Cardiac muscle cell (in vitro differentiated cells and primary cell): ENCODE measurements around the gene IFIT2. TPM values are rescaled to one million over a fixed set of nuclear protein-coding genes. Genes with fewer than 3 reads are reported as not detected.

Experiments used
- DNase-seq, 2 donors: peaks; one replicate each; pipeline versions ENCODE4 v3.0.0 to v3.0.0-alpha.2; 2010 to 2017; ENCODE audit warnings: low read depth in 1 of 2, low spot score in 1 of 2
- H3K27ac ChIP-seq: fragments of 200-600 bp; sonication (generic); 2 replicates; pipeline ENCODE4 v1.5.1; 2016
- H3K27me3 ChIP-seq: fragments of 200-600 bp; sonication (generic); 2 replicates; pipeline ENCODE4 v1.6.0; 2016; ENCODE audit warnings: control low read depth
- H3K36me3 ChIP-seq: fragments of 200-600 bp; sonication (generic); 2 replicates; pipeline ENCODE4 v1.5.1; 2016; ENCODE audit warnings: control low read depth
- H3K4me1 ChIP-seq: fragments of 200-600 bp; sonication (generic); 2 replicates; pipeline ENCODE4 v1.8.1; 2017; ENCODE audit warnings: low read depth, mild to moderate bottlenecking, mixed run types
- H3K4me3 ChIP-seq: fragments of 200-600 bp; sonication (generic); 2 replicates; pipeline ENCODE4 v1.5.1; 2016; ENCODE audit warnings: mild to moderate bottlenecking
- H3K9me3 ChIP-seq: fragments of 200-600 bp; sonication (generic); 2 replicates; pipeline ENCODE4 v1.5.1; 2017; ENCODE audit warnings: low read depth, mild to moderate bottlenecking, control low read depth
- polyA plus RNA-seq: library from polyadenylated mRNA; unstranded; fragments of >200 nt; fragmentation: Nextera tagmentation; extraction: Ambion mirVana; gene quantifications from 2 replicates; pipeline ENCODE4 v1.2.1, GENCODE V29; 2016
- total RNA-seq: library from RNA; depleted of rRNA; stranded (reverse); fragments of >200 nt; gene quantifications from 2 replicates; pipeline ENCODE4 v1.2.3, GENCODE V29; 2016
- TF ChIP-seq, protein P1 (sequence below): IDR thresholded peaks from 2 replicates; pipeline ENCODE4 v1.5.1; 2012; ENCODE audit warnings: low read depth, mild to moderate bottlenecking, low read length

The IFIT2 gene
- total and polyA plus RNA-seq, 2 experiments from 2014 or later, result 0.07 TPM; not detected in 1

DNA sequence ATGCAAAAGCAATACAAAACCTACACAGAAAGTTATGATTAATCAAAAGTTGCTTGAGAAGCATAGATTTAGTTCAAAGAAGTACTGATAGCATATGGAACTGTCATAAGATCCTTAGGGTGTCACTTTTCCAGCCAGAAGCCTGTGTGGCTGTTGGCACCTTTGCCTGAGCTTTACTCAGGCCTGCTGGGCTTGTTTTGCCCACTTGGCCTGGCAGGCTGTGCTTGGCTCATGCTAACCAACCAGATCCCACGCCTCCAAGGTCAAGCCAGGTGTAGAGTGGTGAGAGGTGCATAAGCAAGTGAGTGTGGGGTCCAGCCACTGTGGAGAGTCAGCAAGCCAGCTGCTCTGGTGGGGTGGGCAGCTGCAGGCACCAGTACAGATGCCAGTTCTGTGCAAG lies 38.3 kb upstream of the IFIT2 start:
- no peaks in the 10 kb centered on the region for H3K27me3 ChIP-seq
- no peak overlapping the region for H3K27ac ChIP-seq
- TF ChIP-seq, protein P1, sequence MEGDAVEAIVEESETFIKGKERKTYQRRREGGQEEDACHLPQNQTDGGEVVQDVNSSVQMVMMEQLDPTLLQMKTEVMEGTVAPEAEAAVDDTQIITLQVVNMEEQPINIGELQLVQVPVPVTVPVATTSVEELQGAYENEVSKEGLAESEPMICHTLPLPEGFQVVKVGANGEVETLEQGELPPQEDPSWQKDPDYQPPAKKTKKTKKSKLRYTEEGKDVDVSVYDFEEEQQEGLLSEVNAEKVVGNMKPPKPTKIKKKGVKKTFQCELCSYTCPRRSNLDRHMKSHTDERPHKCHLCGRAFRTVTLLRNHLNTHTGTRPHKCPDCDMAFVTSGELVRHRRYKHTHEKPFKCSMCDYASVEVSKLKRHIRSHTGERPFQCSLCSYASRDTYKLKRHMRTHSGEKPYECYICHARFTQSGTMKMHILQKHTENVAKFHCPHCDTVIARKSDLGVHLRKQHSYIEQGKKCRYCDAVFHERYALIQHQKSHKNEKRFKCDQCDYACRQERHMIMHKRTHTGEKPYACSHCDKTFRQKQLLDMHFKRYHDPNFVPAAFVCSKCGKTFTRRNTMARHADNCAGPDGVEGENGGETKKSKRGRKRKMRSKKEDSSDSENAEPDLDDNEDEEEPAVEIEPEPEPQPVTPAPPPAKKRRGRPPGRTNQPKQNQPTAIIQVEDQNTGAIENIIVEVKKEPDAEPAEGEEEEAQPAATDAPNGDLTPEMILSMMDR, result no peak
- no peak overlapping the region for H3K4me3 ChIP-seq
- no peaks in the 10 kb centered on the region for H3K36me3 ChIP-seq
- H3K4me1 ChIP-seq, result peaks cover 6% of the 10 kb centered on the region
- H3K9me3 ChIP-seq, result no peaks in the 10 kb centered on the region
- no peak for DNase-seq

DNA sequence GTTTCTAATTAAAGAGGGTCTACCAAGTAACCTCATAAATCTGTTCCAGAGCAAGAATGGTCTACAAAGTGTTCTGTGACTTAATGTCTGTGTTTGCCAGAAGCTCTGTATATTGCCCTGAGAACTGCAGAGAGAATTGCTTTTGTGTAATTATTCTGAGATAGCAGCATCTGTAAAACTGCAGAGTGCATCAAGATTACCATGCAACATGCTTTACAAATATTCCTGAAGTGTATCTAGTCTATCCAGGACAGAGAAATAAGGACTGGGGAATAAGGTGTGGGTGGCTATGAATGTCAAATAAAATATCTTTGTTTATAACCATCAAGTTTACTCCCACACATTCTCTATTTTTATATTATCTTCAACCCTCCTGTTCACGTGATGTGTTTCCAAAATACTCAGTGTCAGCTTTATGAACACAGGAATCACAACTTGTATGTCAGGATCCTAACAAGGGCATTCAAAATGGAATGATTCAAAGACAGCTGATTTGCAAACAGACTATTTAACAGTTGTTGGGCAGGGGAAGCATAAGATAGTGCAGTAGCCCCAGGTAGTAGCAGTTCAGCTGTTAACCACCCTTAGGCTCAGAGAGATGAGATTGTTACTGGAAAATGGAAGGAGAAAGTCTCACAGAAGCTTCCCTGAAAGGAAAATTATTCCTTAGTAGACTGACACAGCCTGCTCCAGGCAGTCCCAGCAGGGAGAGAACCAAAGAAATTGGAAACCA lies 35.0 kb upstream of the IFIT2 start:
- no peak for DNase-seq
- no peaks in the 10 kb centered on the region for H3K27me3 ChIP-seq
- no peak overlapping the region for H3K27ac ChIP-seq
- no peak overlapping the region for H3K4me3 ChIP-seq
- no peaks in the 10 kb centered on the region for H3K9me3 ChIP-seq
- no peaks in the 10 kb centered on the region for H3K4me1 ChIP-seq
- TF ChIP-seq, protein P1, result no peak
- H3K36me3 ChIP-seq, result no peaks in the 10 kb centered on the region

DNA sequence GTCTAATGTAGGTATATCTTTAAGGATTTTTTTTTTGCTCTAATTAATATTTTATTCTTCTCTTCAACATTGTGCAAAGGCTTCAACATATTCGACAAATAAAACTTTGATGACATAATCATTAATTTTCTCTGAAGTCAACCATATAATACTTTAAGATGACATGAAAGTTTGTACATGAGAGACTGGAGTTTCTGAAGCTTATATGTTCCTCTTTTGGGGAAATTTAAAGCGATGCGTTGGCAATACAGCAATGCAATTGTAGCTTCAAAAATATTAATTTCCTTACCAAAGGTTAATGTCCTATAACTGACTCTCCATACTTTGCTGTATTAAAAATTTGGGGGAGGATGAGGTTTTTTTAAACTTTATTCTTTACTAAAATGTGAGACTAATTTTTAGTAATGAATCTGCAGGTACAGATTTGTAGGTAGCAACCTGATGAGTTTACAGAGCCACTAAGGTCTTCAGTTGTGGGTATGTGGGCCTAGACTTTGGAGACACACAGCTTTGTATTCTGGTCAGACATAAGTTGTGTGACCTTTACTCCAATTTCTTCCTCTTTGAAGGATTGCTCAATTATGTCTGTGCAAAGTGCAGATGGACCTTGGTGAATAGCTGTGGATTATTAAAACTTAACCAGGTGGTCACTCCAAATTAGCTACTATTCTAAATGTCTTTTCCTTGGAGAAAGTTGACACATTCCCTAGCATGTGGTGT lies 32.3 kb upstream of the IFIT2 start:
- peak in 1 of 2 donors; percentile 34 for DNase-seq
- TF ChIP-seq, protein P1, result no peak
- no peaks in the 10 kb centered on the region for H3K4me1 ChIP-seq
- no peak overlapping the region for H3K4me3 ChIP-seq
- H3K36me3 ChIP-seq, result no peaks in the 10 kb centered on the region
- no peak overlapping the region for H3K27ac ChIP-seq
- H3K9me3 ChIP-seq, result no peaks in the 10 kb centered on the region
- no peaks in the 10 kb centered on the region for H3K27me3 ChIP-seq

DNA sequence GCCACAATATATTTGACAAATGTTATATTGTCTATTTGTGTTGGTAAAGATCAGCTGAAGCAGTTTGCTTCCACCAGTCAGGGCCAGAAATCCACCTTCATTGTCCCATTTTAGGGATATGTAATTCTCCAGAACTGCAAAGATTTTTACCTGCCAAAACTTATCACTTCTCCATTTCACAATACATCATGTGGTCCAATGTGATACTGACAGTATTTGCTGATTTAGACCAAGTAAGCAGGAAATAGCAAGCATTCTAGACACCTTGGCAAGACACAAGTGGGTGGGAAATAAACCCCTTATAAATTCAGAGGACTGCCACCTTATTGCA lies 31.7 kb upstream of the IFIT2 start:
- Histone ChIP-seq H3K27ac (no peak overlapping the region), H3K9me3 (no peaks in the 10 kb centered on the region), H3K4me1 (no peaks in the 10 kb centered on the region), H3K27me3 (no peaks in the 10 kb centered on the region), H3K4me3 (no peak overlapping the region), H3K36me3 (no peaks in the 10 kb centered on the region)
- TF ChIP-seq, protein P1, result no peak
- no peak for DNase-seq

DNA sequence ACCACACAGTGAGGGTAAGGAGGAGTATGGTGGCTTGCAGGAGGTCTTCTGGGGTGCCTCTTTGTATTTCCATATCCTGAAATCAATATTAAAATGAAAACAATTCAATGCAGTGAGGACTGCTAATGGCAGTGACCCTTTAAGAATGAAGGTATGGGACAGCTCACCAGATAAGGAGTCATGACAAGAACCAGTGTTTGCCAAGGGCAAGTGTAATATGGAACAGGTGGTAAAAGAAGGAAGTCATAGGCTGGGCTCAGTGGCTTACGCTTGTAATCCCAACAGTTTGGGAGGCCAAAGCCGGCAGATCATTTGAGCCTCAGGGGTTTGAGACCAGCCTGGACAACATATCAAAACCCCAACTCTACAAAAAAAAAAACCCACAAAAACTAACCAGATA lies 30.3 kb upstream of the IFIT2 start:
- H3K9me3 ChIP-seq, result no peaks in the 10 kb centered on the region
- no peak for DNase-seq
- no peaks in the 10 kb centered on the region for H3K4me1 ChIP-seq
- TF ChIP-seq, protein P1, result no peak
- H3K27ac ChIP-seq, result no peak overlapping the region
- no peak overlapping the region for H3K4me3 ChIP-seq
- H3K36me3 ChIP-seq, result no peaks in the 10 kb centered on the region
- no peaks in the 10 kb centered on the region for H3K27me3 ChIP-seq
